HG03139 (cell line): ENCODE data around the gene KCNA10.

Source experiments
- ATAC-seq: cut with Tn5 transposase; IDR thresholded peaks from one replicate; pipeline ENCODE4 v1.9.1; 2021; ENCODE audit not compliant: unreplicated experiment

Gene KCNA10

GRCh38 chr1:110501488-110502132, 17.4 kb downstream of the KCNA10 start:
- ATAC-seq = no peak

GRCh38 chr1:110498270-110498669, 20.7 kb downstream of the KCNA10 start:
- ATAC-seq = no peak

DNA sequence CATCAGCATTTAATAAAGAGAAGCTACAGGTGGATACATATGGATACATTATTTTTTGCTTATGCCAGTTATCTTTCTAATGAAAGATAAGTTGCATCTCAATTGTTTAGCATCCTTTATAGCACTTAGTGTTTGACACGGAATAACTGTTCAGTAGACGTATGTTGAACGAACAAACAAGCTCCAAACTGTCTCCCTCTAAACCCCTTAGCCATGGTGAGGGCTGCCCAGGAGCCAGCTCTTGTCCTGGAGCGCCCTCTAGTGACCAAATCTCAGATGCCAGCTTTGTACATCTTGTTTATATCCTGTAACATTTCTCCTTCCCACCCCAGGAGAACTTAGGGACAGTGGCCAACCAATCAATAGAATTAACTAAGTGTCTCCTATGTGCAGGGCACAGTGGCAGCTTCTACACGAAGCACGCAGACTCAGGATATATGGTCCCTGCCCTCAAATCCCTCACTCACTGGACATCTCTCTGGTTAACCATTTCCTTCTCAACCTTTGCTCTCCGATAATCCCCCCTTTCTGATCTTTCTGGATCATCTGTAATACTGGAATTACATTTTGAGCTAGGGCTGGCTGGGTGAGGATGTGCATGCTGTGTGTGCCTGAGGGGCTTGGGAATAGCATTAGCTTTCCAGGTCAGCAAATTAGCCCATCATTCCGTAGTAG, 22.9 kb downstream of the KCNA10 start:
- ATAC-seq = no peak

DNA sequence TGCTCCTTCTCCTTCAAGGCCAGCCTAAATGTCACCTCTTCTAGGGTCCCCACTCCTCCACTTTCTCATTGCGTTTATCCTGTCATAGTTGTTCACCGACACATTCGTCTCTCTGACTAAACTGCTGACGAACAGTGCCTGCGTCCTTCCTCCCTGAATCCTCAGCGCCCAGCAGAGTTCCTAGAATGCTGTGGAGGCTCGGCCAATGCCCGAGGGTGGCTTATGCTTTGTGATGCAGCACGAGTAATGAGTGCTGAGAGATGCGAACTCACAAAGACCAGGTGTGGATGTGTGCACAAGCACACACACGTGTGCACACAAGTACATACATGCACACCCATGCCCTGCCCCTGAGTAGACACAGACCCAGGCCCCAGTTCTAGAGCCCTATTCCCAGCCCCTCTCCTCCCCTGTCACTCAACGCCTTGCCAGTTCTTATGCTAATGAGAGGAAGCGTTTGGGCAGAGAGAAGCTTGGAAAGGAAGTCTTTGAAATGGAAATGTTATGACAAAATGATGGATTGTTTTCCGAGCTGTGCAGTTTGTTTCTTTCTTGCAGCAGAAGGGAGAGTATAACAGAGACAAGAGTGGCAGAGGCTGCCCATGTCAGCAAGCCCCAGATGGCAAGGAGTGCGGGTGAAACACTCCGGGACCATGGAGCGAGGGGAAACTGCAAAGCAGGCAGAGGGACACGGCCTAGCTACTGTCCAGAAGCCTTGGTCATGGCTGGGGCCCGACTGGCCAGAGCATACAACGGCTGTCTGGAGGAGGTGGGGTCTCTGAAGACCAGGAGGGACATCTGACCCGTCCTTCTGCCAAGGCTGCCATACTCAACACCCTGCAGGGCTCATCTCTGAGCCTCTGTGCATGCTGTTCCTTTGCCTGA, 24.2 kb downstream of the KCNA10 start:
- ATAC-seq = no peak

DNA sequence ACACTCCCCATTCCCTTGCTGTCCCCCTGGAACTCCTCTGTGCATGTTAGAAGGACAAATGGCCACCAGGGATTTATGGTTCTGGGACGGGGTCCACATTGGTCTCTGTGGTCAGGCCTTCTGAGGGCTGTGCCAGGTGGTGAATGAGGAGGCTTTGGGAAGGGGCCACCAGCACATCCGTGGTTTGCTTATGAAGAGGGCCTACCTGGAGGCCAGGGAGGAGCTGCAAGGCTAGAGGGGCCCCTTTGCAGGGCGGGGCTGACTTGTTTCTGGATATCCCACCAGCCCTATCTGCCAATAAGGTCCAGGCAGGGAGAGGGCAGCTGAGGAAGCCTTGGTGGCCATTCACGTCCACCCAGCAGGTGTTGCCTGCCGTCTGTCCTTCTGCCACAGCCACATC, 24.9 kb downstream of the KCNA10 start:
- ATAC-seq = no peak

DNA sequence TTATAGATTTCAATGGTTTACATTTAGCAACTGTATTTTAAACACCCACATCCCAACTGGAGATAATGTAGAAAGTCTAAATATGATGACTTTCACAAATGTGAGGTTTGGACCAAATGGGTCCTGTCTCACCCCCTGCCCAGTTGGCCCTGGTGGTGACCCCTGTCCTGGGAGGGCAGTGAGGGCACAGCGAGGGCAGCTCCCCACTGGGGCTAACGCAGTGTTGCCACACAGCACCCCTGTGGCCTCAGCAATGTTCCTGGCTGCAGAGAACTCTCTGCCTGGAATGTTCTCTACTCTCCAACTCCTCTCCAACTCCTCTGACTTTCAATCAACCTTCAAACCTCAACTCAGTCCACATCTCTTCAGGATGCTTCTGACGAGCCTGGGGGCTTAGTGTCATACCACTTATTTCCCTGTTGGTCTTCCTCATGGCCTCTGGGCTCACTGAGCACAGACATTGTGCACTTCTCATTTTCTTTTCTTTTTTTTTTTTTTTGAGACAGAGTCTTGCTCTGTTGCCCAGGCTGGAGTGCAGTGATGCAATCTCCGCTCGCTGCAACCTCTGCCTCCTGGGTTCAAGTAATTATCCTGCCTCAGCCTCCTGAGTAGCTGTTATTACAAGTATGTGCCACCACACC, 25.8 kb downstream of the KCNA10 start:
- ATAC-seq = no peak

GRCh38 chr1:110492573-110492972, 26.4 kb downstream of the KCNA10 start:
- ATAC-seq = no peak

- ATAC-seq = no peak
These were observed 28.1 kb downstream of the KCNA10 start for GRCh38 chr1:110490791-110491451.

DNA sequence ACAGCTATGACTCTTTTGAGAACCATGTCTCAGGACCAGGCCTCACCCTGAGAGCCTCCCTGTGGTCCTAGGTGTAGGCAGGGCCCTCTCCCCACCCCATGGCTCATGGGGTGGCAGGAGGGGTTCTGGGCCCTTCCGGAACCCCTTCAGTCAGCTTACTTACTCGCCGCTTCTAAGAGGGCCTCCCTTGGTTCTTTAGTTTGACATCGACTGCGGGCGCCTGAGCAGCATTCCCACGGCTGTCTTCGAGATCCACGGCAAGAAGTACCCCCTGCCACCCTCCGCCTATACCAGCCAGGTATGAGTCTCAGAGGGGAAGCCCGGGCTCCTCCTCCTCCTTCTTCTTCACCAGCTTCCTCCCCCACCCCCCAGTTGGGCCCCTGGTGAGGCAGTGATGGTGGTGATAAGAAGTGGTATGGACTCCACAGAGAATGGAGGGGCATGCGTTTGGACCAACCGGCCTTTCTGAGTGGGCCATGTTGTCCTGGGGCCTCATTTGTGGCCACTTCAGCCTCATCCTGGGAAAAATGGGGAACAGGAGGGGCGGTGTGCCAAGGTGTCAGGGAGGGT, 28.9 kb downstream of the KCNA10 start:
- ATAC-seq = no peak

DNA sequence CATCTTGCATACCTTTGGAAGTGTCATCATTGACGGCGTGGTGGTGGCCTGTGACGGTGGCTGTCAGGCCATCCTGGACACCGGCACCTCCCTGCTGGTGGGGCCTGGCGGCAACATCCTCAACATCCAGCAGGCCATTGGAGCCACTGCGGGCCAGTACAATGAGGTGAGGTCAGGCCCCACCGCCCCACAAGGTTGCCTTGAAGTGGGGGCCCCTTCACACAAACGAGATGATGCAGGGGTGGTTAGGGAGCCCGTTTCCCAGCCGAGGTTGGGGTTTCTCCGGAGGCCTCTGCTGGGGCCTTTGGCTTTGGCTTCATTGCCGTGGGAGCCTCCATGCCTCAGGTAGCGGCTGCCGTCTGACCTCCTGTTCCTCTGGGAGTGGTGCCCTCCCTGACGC, 29.6 kb downstream of the KCNA10 start:
- ATAC-seq = no peak

DNA sequence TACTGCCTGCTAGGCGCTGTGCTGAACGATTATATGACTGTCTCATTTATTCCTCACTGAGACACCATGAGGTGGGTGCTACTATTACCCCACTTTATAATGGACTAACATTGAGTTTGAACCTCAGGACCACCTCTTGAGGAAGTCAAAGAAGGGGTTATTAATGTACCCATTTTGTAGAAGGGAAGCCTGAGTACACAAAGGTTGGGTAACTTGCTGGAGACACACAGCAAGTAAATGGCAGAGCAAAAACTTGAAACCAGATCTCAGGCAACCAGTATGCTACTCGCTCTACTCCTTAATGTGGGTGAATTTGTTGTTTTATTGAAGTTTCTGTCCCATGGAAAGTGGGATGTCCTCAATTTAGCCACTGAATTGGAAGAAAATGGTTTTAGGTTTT, 30.1 kb downstream of the KCNA10 start:
- ATAC-seq = no peak

DNA sequence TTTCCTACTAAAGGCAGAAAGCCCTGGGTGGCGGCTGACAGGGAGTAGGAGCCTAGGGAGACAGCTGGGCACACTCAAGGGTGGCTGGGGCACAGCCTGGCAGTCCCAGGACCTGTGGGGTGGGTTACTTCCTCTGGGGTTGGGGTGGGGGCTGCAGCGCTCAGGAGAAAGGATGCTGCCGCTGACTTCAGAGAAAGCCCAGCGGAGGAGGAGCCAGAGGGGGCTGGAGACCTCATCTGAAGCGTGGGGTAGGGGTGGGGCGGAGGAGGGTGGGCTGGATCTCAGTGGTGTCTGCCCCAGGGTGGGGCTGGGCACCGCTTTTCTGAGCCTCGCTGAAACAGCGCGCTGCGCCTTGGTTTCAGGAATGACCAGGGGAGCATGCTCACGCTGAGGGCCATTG, 30.8 kb downstream of the KCNA10 start:
- ATAC-seq = no peak

- ATAC-seq = no peak
These were observed 31.2 kb downstream of the KCNA10 start for GRCh38 chr1:110487726-110488125.

GRCh38 chr1:110485725-110486124, 33.2 kb downstream of the KCNA10 start:
- no peak for ATAC-seq

GRCh38 chr1:110484801-110485200, 34.2 kb downstream of the KCNA10 start:
- no peak for ATAC-seq

- no peak for ATAC-seq
These were observed 35.7 kb downstream of the KCNA10 start for GRCh38 chr1:110483308-110483685.

GRCh38 chr1:110482662-110483307, 36.2 kb downstream of the KCNA10 start:
- no peak for ATAC-seq

- ATAC-seq = no peak
These were observed 36.9 kb downstream of the KCNA10 start for GRCh38 chr1:110481968-110482623.

- ATAC-seq = no peak
These were observed 38.4 kb downstream of the KCNA10 start for GRCh38 chr1:110480356-110481096.
